Germinal center (tissue), 1 donor: ENCODE results near the gene VGLL4.

Experiments
- DNase-seq: peaks from one replicate; pipeline ENCODE4 v3.0.0; 2012; ENCODE audit warnings: mixed read lengths, low spot score

The VGLL4 gene

GRCh38 chr3:11548721-11549131 lies 95.0 kb downstream of the VGLL4 start:
- DNase-seq, result no peak

GRCh38 chr3:11547498-11547897 lies 96.2 kb downstream of the VGLL4 start:
- DNase-seq, result no peak

GRCh38 chr3:11546657-11547302 lies 96.9 kb downstream of the VGLL4 start:
- DNase-seq, result no peak

GRCh38 chr3:11545186-11545851 lies 98.4 kb downstream of the VGLL4 start:
- DNase-seq, result no peak

- DNase-seq, result no peak
Observed at GRCh38 chr3:11544412-11545181, 99.1 kb downstream of the VGLL4 start.

- DNase-seq, result no peak
Observed at GRCh38 chr3:11543948-11544387, 99.7 kb downstream of the VGLL4 start.

GRCh38 chr3:11543141-11543947 lies 100.4 kb downstream of the VGLL4 start:
- DNase-seq, result no peak

GRCh38 chr3:11542551-11542950 lies 101.2 kb downstream of the VGLL4 start:
- DNase-seq, result no peak

GRCh38 chr3:11541321-11542303 lies 102.1 kb downstream of the VGLL4 start:
- no peak for DNase-seq

GRCh38 chr3:11539677-11540076 lies 104.0 kb downstream of the VGLL4 start:
- DNase-seq, result no peak

GRCh38 chr3:11539218-11539617 lies 104.5 kb downstream of the VGLL4 start:
- DNase-seq, result no peak

- no peak for DNase-seq
Observed at GRCh38 chr3:11538581-11538980, 105.1 kb downstream of the VGLL4 start.

- no peak for DNase-seq
Observed at GRCh38 chr3:11536936-11537612, 106.6 kb downstream of the VGLL4 start.

- DNase-seq, result no peak
Observed at GRCh38 chr3:11536132-11536935, 107.4 kb downstream of the VGLL4 start.

GRCh38 chr3:11535243-11535960 lies 108.3 kb downstream of the VGLL4 start:
- DNase-seq, result no peak

- no peak for DNase-seq
Observed at GRCh38 chr3:11534793-11535101, 109.0 kb downstream of the VGLL4 start.

GRCh38 chr3:11534011-11534792 lies 109.5 kb downstream of the VGLL4 start:
- no peak for DNase-seq

- DNase-seq, result no peak
Observed at GRCh38 chr3:11532931-11533391, 110.8 kb downstream of the VGLL4 start.
